ENCODE measurements around the gene SLC23A2.
"Not testable (repeated sequence)": the region's sequence is repeated elsewhere in the genome, so short reads cannot be mapped to it uniquely, and the experiment has no call there.

Gene SLC23A2

DNA sequence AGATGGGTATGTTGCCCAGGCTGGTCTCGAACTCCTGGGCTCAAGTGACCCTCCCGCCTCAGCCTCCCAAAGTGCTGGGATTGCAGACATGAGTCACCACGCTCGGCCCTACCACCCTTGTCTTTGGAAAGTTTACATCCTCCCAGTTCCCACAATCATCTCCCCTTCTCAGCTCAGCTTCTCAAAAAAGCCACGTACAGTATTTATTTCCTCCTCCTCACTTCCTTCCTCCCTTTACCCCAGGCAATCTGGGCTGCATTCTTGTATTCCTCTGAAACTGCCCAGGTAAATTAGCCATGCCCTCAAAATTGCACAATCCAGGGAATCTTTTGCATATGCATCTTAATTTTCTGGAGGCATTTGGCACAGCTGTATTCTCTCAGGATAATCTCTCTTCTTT, 7.4 kb upstream of the SLC23A2 start:
- no peak for TF ChIP-seq CTCF (IDR thresholded peaks at IDR 0.05; ENCODE audit: poor library complexity, severe bottlenecking)
- Histone ChIP-seq H3K4me1 (ENCODE audit: insufficient read depth, poor library complexity, severe bottlenecking) (peaks cover 5% of the 10 kb centered on the region), H3K27ac (ENCODE audit: poor library complexity, severe bottlenecking) (peak overlapping the region; percentile 21), H3K27me3 (ENCODE audit: insufficient read depth, poor library complexity, severe bottlenecking) (no peaks in the 10 kb centered on the region), H3K4me3 (ENCODE audit: severe bottlenecking) (no peak overlapping the region), H3K9me3 (ENCODE audit: severe bottlenecking) (no peaks in the 10 kb centered on the region), H3K36me3 (ENCODE audit: low read depth) (no peaks in the 10 kb centered on the region)
- peak; percentile 89 for ATAC-seq (ENCODE audit: low read depth)
- DNase-seq (ENCODE audit: low spot score): no peak

GRCh38 chr20:5005326-5005725, 4.0 kb upstream of the SLC23A2 start:
- TF ChIP-seq CTCF (IDR thresholded peaks at IDR 0.05; ENCODE audit: poor library complexity, severe bottlenecking): no peak
- no peak overlapping the region for H3K4me3 ChIP-seq (ENCODE audit: severe bottlenecking)
- H3K9me3 ChIP-seq (ENCODE audit: severe bottlenecking): no peaks in the 10 kb centered on the region
- peaks cover 8% of the 10 kb centered on the region for H3K4me1 ChIP-seq (ENCODE audit: insufficient read depth, poor library complexity, severe bottlenecking)
- H3K27ac ChIP-seq (ENCODE audit: poor library complexity, severe bottlenecking): no peak overlapping the region
- H3K36me3 ChIP-seq (ENCODE audit: low read depth): no peaks in the 10 kb centered on the region
- no peak for DNase-seq (ENCODE audit: low spot score)
- no peak for ATAC-seq (ENCODE audit: low read depth)
- H3K27me3 ChIP-seq (ENCODE audit: insufficient read depth, poor library complexity, severe bottlenecking): no peaks in the 10 kb centered on the region

DNA sequence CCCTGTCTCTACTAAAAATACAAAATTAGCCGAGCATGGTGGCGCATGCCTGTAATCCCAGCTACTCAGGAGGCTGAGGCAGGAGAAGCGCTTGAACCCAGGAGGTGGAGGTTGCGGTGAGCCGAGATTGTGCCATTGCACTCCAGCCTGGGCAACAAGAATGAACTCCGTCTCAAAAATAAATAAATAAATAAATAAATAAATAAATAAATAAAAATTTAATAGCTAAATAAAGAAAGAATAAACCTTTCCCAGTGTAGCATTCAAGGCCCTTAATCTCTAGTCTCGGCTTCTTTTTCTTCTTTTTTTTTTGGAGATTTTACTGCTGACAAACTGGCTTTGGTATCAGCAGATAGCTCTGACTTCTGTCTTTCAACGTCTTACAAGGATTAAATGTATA, 3.5 kb upstream of the SLC23A2 start:
- H3K9me3 ChIP-seq (ENCODE audit: severe bottlenecking); ATAC-seq (ENCODE audit: low read depth); DNase-seq (ENCODE audit: low spot score); H3K36me3 ChIP-seq (ENCODE audit: low read depth); H3K27ac ChIP-seq (ENCODE audit: poor library complexity, severe bottlenecking); H3K27me3 ChIP-seq (ENCODE audit: insufficient read depth, poor library complexity, severe bottlenecking); H3K4me3 ChIP-seq (ENCODE audit: severe bottlenecking): not testable (repeated sequence)
- peaks cover 12% of the 10 kb centered on the region for H3K4me1 ChIP-seq (ENCODE audit: insufficient read depth, poor library complexity, severe bottlenecking)

DNA sequence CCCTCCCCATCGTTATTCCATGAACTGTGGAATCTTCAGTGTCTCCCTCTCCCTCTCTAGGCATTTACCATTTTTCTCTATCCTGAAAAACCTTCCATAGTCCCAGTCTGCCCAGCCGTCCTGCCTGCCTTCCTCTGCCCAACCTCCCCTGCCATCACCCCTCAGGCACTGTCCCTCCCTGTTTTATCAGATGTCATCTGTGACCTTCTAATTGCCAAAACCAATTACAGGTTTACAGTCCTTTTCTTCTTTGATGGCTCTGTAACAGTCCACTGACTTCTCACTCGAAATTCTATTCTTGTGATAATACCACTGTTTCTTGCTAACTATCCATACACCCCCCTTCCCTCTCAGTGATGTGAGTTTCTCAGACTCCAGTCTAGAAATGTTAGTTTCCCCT, 2.3 kb upstream of the SLC23A2 start:
- ATAC-seq (ENCODE audit: low read depth) (no peak), DNase-seq (ENCODE audit: low spot score) (no peak)
- Histone ChIP-seq H3K27me3 (ENCODE audit: insufficient read depth, poor library complexity, severe bottlenecking) (no peaks in the 10 kb centered on the region), H3K4me1 (ENCODE audit: insufficient read depth, poor library complexity, severe bottlenecking) (peaks cover 20% of the 10 kb centered on the region), H3K27ac (ENCODE audit: poor library complexity, severe bottlenecking) (no peak overlapping the region), H3K36me3 (ENCODE audit: low read depth) (no peaks in the 10 kb centered on the region), H3K4me3 (ENCODE audit: severe bottlenecking) (no peak overlapping the region), H3K9me3 (ENCODE audit: severe bottlenecking) (no peaks in the 10 kb centered on the region)
- TF ChIP-seq CTCF (IDR thresholded peaks at IDR 0.05; ENCODE audit: poor library complexity, severe bottlenecking): no peak

DNA sequence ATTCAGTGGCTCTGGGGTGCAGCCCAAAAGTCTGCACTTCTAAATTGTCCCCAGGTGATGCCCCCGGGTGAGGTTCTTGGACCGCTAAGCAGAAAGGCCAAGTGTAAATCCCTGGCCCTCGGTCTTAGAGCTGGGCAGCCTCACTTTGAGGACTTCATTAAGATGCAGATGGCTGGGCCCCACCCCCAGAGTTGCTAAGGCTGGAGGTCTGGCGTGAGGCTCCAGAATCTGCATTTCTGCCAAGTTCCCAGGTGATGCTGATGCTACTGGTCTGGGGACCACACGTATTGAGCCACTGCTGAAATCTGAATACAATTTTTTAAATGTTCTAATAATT, 735 bp upstream of the SLC23A2 start:
- DNase-seq (ENCODE audit: low spot score): no peak
- peak overlapping the region; percentile 92 for H3K4me3 ChIP-seq (ENCODE audit: severe bottlenecking)
- no peak for TF ChIP-seq CTCF (IDR thresholded peaks at IDR 0.05; ENCODE audit: poor library complexity, severe bottlenecking)
- H3K27me3 ChIP-seq (ENCODE audit: insufficient read depth, poor library complexity, severe bottlenecking): no peaks in the 10 kb centered on the region
- H3K36me3 ChIP-seq (ENCODE audit: low read depth): no peaks in the 10 kb centered on the region
- no peak overlapping the region for H3K27ac ChIP-seq (ENCODE audit: poor library complexity, severe bottlenecking)
- H3K4me1 ChIP-seq (ENCODE audit: insufficient read depth, poor library complexity, severe bottlenecking): peaks cover 16% of the 10 kb centered on the region
- H3K9me3 ChIP-seq (ENCODE audit: severe bottlenecking): no peaks in the 10 kb centered on the region
- ATAC-seq (ENCODE audit: low read depth): no peak
